ENCODE data around the gene KIF1A. TPM values are rescaled to one million over a fixed set of nuclear protein-coding genes. Genes with fewer than 3 reads are reported as not detected.

The KIF1A gene
- polyA plus RNA-seq, 4 donors: 7.9 to 15.8 (median 12.5) TPM

GRCh38 chr2:240670402-240670801 is 149.6 kb downstream of the KIF1A start:
- DNase-seq (ENCODE audit: low read depth in 4 of 4, low spot score in 2 of 4): no peak

GRCh38 chr2:240664622-240665021 is 155.4 kb downstream of the KIF1A start:
- DNase-seq (ENCODE audit: low read depth in 4 of 4, low spot score in 2 of 4): no peak

Other genes with a start within 250 kb of the KIF1A start
- 10 to 100 TPM; 15.3 to 39.6 (median 30.0) TPM for gene CAPN10, start 233.5 kb downstream of the KIF1A start, polyA plus RNA-seq (ENCODE audit: insufficient read length in 4 of 4)
- 1 to 10 TPM; 1.1 to 3.5 (median 2.3) TPM for gene GPR35, start 194.7 kb downstream of the KIF1A start, polyA plus RNA-seq (ENCODE audit: insufficient read length in 4 of 4)
- 1 to 10 TPM in 1 of 4 donors, under 1 TPM in 3; 0.19 to 2.8 (median 0.60) TPM for gene AQP12B, start 137.3 kb downstream of the KIF1A start, polyA plus RNA-seq (ENCODE audit: insufficient read length in 4 of 4)
- 1 to 10 TPM in 1 of 4 donors, under 1 TPM in 2, not detected in 1; 0.57 to 1.5 (median 0.93) TPM for gene AQP12A, start 128.4 kb downstream of the KIF1A start, polyA plus RNA-seq (ENCODE audit: insufficient read length in 4 of 4)
- gene AGXT, start 48.6 kb upstream of the KIF1A start, polyA plus RNA-seq (ENCODE audit: insufficient read length in 4 of 4): 1 to 10 TPM in 1 of 4 donors, under 1 TPM in 2, not detected in 1; 0.08 to 1.7 (median 0.08) TPM
- gene MAB21L4, start 75.9 kb upstream of the KIF1A start, polyA plus RNA-seq (ENCODE audit: insufficient read length in 4 of 4): 1 to 10 TPM; 1.3 to 4.3 (median 1.7) TPM
- under 1 TPM; 0.03 to 0.11 (median 0.08) TPM for gene CROCC2, start 86.1 kb upstream of the KIF1A start, polyA plus RNA-seq (ENCODE audit: insufficient read length in 4 of 4)
- 10 to 100 TPM in 2 of 4 donors, 1 to 10 TPM in 2; 7.4 to 14.0 (median 9.4) TPM for gene SNED1, start 178.4 kb upstream of the KIF1A start, polyA plus RNA-seq (ENCODE audit: insufficient read length in 4 of 4)

Data from left renal cortex interstitium (tissue), 4 donors.